ENCODE results near the gene SORD. TPM values are rescaled to one million over a fixed set of nuclear protein-coding genes. Genes with fewer than 3 reads are reported as not detected.

The SORD gene
- total RNA-seq, 8 experiments from 2014 or later, result 3.5 to 24.5 (median 10.5) TPM

GRCh38 chr15:45111390-45112142, 88.6 kb downstream of the SORD start:
- peak in 1 of 8 experiments; percentile 25 for ATAC-seq (replicated peaks in 6 of 8)
- WGBS, 10 experiments, result 7 to 25% (median 16%) methylated on average over 4 to 13 of the region's 71 CpGs; no CpG with 5 or more reads in 6 of the 10 experiments

DNA sequence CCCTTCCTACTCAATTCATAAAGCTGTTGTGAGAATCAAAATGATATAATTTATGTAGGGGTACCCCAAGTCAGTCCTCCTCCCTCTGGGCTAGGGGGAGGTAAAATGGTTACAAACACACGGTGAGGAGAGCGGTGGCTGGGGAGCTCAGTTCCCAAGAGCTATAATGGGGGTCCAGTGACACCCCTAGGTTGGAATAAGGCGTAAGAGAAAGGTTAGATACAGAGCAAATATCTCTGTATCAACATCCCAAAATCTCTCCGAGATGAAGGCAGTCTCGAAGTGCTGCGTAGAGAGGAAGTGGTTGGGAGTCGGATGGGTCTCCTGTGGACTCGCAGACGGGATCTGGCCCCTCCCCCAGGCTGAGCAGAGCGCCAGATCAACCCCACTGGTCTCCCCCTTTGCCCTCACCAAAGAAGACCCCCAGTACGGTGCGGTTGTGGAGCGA, 89.2 kb downstream of the SORD start:
- WGBS, 10 experiments, result 0 to 19% (median 3%) methylated on average over 3 to 7 of the region's 13 CpGs; no CpG with 5 or more reads in 3 of the 10 experiments
- ATAC-seq (replicated peaks in 6 of 8), result peak in 1 of 8 experiments; percentile 2

More at GRCh38 chr15:45111390-45112142, 88.6 kb downstream of the SORD start:
- Histone ChIP-seq H3K4me3 (no peak overlapping the region), H3K27ac (no peak overlapping the region), H3K4me1 (replicated peaks in 1 of 2) (peaks cover 0 to 6% of the 10 kb centered on the region in 2 donors)
- in situ Hi-C loops (cut with MboI; ENCODE audit: low pct_unique_long_range_greater_than_20kb in 2 of 9, low sequenced_read_pairs in 9 of 9, unreplicated experiment in 9 of 9), result no loop called here

GRCh38 chr15:45112591-45113379, 89.8 kb downstream of the SORD start:
- Histone ChIP-seq H3K4me3 (peak overlapping the region in 2 of 5 donors; percentile 4 to 8), H3K27ac (no peak overlapping the region), H3K4me1 (replicated peaks in 1 of 2) (peaks cover 0 to 8% of the 10 kb centered on the region in 2 donors)
- ATAC-seq (replicated peaks in 6 of 8), result peak in 7 of 8 experiments; percentile 14 to 51 (median 35)
- in situ Hi-C loops (cut with MboI; ENCODE audit: low pct_unique_long_range_greater_than_20kb in 2 of 9, low sequenced_read_pairs in 9 of 9, unreplicated experiment in 9 of 9), result no loop called here
- WGBS, 10 experiments, result 0 to 3% methylated on average over 2 to 8 of the region's 58 CpGs; no CpG with 5 or more reads in 8 of the 10 experiments

More for the DNA sequence above, 89.2 kb downstream of the SORD start:
- H3K4me3 ChIP-seq, result peak overlapping the region in 1 of 5 donors; percentile 8
- in situ Hi-C loops (cut with MboI; ENCODE audit: low pct_unique_long_range_greater_than_20kb in 2 of 9, low sequenced_read_pairs in 9 of 9, unreplicated experiment in 9 of 9), result no loop called here
- H3K27ac ChIP-seq, result no peak overlapping the region
- H3K4me1 ChIP-seq (replicated peaks in 1 of 2), result peaks cover 0 to 6% of the 10 kb centered on the region in 2 donors

DNA sequence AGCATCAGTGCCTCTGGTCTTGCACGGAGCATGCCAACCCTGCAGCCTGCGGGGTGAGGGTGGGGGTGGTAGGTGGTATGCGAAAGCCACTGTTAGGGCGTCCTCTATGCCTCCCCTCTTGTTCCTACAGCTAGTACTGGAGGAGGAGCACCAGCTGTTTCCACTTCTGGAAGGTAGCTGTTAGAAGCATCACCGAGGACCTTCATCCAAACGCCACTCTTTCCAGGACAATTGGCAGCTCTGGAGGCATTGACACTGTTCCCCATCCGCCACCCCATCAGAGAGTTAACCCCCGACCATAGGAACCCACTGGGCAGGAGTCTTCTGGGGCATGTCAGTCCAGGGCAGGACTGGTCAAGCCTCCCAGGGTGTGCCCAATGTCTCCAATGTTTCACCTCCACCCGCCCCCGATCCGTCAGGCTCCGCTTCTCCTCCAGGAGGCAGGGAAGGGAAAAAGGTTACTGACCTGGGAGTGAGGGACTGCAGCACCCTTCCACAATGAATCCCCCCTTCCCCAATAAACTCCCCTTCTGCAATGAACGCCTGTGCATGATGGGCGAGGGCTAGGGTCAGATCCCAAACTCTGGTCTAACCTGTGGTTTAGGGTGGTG, 90.5 kb downstream of the SORD start:
- Histone ChIP-seq H3K27ac (no peak overlapping the region), H3K4me1 (replicated peaks in 1 of 2) (peaks cover 0 to 9% of the 10 kb centered on the region in 2 donors), H3K4me3 (no peak overlapping the region)
- 7 to 15% (median 12%) methylated on average over 3 to 7 of the region's 14 CpGs; no CpG with 5 or more reads in 6 of the 10 experiments for WGBS, 10 experiments
- no peak for ATAC-seq (replicated peaks in 6 of 8)
- in situ Hi-C loops (cut with MboI; ENCODE audit: low pct_unique_long_range_greater_than_20kb in 2 of 9, low sequenced_read_pairs in 9 of 9, unreplicated experiment in 9 of 9), result no loop called here

GRCh38 chr15:45114076-45114750, 91.2 kb downstream of the SORD start, which contains the start of the genes DUOX2 and DUOXA2:
Gene DUOX2, minus strand, starts transcription at chr15:45114172. Its CDS starts 761 bp downstream, at chr15:45113411.
Gene DUOXA2, plus strand, starts transcription at chr15:45114326. Its CDS starts 280 bp downstream, at chr15:45114606.
- H3K4me1 ChIP-seq (replicated peaks in 1 of 2), result peaks cover 0 to 9% of the 10 kb centered on the region in 2 donors
- no peak within 1 kb of the TSS for H3K27ac ChIP-seq
- H3K4me3 ChIP-seq, result peak within 1 kb of the TSS in 3 of 5 donors; percentile 2 to 15 (median 9)
- ATAC-seq (replicated peaks in 6 of 8), result peak in 3 of 8 experiments; percentile 3 to 12 (median 9)
- in situ Hi-C loops (cut with MboI; ENCODE audit: low pct_unique_long_range_greater_than_20kb in 2 of 9, low sequenced_read_pairs in 9 of 9, unreplicated experiment in 9 of 9), result no loop called here
- 0 to 6% (median 2%) methylated on average over 3 to 18 of the region's 42 CpGs; no CpG with 5 or more reads in 3 of the 10 experiments for WGBS, 10 experiments

GRCh38 chr15:45114751-45115085, 91.7 kb downstream of the SORD start:
- in situ Hi-C loops (cut with MboI; ENCODE audit: low pct_unique_long_range_greater_than_20kb in 2 of 9, low sequenced_read_pairs in 9 of 9, unreplicated experiment in 9 of 9), result no loop called here
- Histone ChIP-seq H3K4me3 (no peak overlapping the region), H3K27ac (no peak overlapping the region), H3K4me1 (replicated peaks in 1 of 2) (peaks cover 0 to 9% of the 10 kb centered on the region in 2 donors)
- WGBS, 10 experiments, result 0% methylated on average over 1 of the region's 2 CpGs; no CpG with 5 or more reads in 7 of the 10 experiments
- ATAC-seq (replicated peaks in 6 of 8), result no peak

- 0 to 66% (median 31%) methylated on average over 2 to 3 of the region's 7 CpGs; no CpG with 5 or more reads in 6 of the 10 experiments for WGBS, 10 experiments
- no peak overlapping the region for H3K4me3 ChIP-seq
- H3K27ac ChIP-seq, result no peak overlapping the region
- in situ Hi-C loops (cut with MboI; ENCODE audit: low pct_unique_long_range_greater_than_20kb in 2 of 9, low sequenced_read_pairs in 9 of 9, unreplicated experiment in 9 of 9), result no loop called here
- peaks cover 0 to 9% of the 10 kb centered on the region in 2 donors for H3K4me1 ChIP-seq (replicated peaks in 1 of 2)
- ATAC-seq (replicated peaks in 6 of 8), result no peak
Observed at GRCh38 chr15:45115312-45115820, 92.4 kb downstream of the SORD start.

- no peak overlapping the region for H3K27ac ChIP-seq
- peaks cover 0 to 9% of the 10 kb centered on the region in 2 donors for H3K4me1 ChIP-seq (replicated peaks in 1 of 2)
- 0 to 70% (median 25%) methylated on average over 1 to 4 of the region's 19 CpGs; no CpG with 5 or more reads in 5 of the 10 experiments for WGBS, 10 experiments
- in situ Hi-C loops (cut with MboI; ENCODE audit: low pct_unique_long_range_greater_than_20kb in 2 of 9, low sequenced_read_pairs in 9 of 9, unreplicated experiment in 9 of 9), result no loop called here
- H3K4me3 ChIP-seq, result no peak overlapping the region
- ATAC-seq (replicated peaks in 6 of 8), result no peak
Observed at GRCh38 chr15:45116006-45116481, 93.0 kb downstream of the SORD start.

DNA sequence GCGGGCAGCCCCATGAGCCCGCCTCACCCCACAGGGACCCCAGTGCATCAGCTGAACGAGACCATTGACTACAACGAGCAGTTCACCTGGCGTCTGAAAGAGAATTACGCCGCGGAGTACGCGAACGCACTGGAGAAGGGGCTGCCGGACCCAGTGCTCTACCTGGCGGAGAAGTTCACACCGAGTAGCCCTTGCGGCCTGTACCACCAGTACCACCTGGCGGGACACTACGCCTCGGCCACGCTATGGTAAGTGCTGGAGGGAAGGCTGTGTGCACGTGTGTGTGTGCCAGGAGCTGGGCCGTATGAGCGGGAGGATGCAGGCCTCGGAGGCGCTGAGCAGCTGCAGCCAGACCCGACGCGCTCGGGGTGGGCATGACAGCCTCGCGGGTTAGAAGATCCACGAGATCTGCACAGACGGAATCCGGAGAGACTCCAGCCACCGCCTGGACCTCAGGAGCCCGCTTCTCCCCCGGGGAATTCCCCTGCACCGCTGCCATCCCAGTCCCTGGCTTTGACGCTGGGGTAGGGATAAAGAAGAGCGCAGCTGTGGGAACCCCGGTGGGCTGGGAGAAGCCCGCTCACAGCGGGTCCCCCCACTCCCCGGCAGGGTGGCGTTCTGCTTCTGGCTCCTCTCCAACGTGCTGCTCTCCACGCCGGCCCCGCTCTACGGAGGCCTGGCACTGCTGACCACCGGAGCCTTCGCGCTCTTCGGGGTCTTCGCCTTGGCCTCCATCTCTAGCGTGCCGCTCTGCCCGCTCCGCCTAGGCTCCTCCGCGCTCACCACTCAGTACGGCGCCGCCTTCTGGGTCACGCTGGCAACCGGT, 93.7 kb downstream of the SORD start:
- no peak overlapping the region for H3K4me3 ChIP-seq
- ATAC-seq (replicated peaks in 6 of 8), result peak in 3 of 8 experiments; percentile 6 to 8 (median 8)
- in situ Hi-C loops (cut with MboI; ENCODE audit: low pct_unique_long_range_greater_than_20kb in 2 of 9, low sequenced_read_pairs in 9 of 9, unreplicated experiment in 9 of 9), result no loop called here
- 6 to 33% (median 18%) methylated on average over 3 to 21 of the region's 65 CpGs; no CpG with 5 or more reads in 4 of the 10 experiments for WGBS, 10 experiments
- no peak overlapping the region for H3K27ac ChIP-seq
- H3K4me1 ChIP-seq (replicated peaks in 1 of 2), result peaks cover 0 to 9% of the 10 kb centered on the region in 2 donors

- H3K4me3 ChIP-seq, result peak overlapping the region in 3 of 5 donors; percentile 12 to 22 (median 14)
- 0 to 100% (median 43%) methylated on average over 1 to 7 of the region's 33 CpGs; no CpG with 5 or more reads in 3 of the 10 experiments for WGBS, 10 experiments
- peaks cover 0 to 9% of the 10 kb centered on the region in 2 donors for H3K4me1 ChIP-seq (replicated peaks in 1 of 2)
- ATAC-seq (replicated peaks in 6 of 8), result peak; percentile 15 to 57 (median 48)
- H3K27ac ChIP-seq, result no peak overlapping the region
- in situ Hi-C loops (cut with MboI; ENCODE audit: low pct_unique_long_range_greater_than_20kb in 2 of 9, low sequenced_read_pairs in 9 of 9, unreplicated experiment in 9 of 9), result no loop called here
Observed at GRCh38 chr15:45117308-45118130, 94.5 kb downstream of the SORD start.

Data from motor neuron (in vitro differentiated cells).